Stimulated activated CD4-positive, alpha-beta T cell treated with anti-CD3 and anti-CD28 coated beads, Interleukin-4, amount 100 ng/mL, for 1 hour (primary cell): ENCODE results near the gene KLHL13.
"Not testable (repeated sequence)": the region's sequence is repeated elsewhere in the genome, so short reads cannot be mapped to it uniquely, and the experiment has no call there.

Experiments
- DNase-seq: peaks from one replicate; pipeline ENCODE4 v3.0.0-alpha.2; 2020

KLHL13 gene

DNA sequence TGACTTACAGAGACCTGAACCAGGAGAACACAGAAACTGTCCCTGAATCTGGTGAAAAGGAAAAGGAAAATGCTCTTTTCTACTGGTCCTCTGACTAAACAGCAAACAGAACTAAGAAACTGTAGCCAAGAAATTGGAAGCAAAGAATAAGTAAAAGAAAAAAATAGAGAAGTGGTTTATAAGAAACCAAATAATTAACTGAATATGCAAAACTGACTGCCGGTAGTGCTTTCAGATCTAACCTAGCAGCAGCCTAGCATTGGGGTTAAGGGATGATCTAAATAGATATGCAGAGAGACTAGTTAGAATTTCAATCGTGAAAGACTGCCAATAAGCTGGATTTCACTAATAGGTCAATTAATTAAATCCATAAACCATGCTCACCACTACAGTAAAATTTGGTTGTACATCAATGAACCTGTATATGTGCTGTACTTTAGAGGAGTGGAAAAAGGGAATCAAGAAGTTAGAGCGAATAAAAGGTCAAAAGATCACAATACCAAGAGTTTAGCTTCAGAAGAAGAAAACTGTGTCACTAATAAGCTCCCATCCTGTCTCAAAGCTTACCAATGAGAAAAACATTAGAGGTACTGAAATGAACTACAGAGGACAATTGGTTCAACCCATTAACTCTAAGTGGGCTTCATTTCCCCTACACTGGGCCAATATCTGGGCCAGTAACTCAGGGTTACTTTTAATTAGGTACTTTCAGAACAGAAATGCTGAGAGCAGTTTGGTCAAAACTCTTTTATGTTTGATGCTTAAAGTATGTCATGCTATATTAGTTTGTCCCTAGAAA, 53.6 kb downstream of the KLHL13 start:
- no peak for DNase-seq

DNA sequence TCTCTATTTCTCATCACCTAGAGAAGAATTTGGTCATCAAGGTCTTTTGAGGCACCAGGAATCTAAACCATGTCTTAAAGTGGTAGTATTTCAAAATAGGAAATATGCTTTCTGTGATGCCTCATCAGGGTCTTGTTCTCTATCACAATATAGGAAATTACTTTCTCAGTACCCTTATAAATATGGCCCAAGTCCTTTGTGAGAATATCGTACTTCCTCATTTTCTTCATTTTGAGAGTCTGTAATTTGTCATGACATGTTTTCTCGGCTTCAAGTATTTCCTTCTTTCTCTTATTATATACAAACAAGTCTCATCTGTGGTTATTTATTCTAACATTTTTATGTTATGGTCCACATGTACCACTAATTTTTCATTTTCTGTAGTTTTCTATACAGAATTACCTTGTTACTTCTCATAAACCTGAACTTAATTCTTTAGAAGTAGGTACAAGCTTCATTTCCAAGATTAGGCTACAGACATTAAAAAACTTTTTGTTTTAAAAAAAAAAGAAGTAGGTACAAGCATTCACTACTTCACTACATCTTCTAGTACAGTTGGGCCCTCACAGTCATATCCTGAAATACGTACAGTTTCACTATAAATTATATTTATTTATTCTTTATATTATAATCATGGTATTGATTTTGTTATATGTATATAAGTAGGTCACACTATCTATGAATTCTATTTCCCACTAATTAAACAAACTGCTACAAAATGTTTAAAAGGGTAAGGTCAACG, 54.4 kb downstream of the KLHL13 start:
- no peak for DNase-seq

DNA sequence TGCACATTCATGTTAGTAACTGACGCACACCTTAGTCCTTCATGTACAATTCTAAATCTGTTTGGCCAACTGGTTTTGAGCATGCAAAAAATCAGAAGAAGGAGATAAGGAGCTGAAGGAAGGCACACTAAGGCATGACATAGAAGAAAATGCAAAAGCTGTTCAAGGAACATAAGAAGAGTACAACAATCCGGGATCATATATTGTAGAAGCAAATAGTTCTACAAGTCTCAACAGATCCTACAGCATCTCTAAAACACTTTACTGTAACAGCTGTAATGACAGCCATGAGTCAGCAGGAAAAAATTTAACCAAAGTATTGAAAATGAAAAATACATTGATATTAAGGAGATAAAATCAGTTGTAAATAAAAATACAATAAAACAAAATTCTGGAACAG, 57.7 kb downstream of the KLHL13 start:
- no peak for DNase-seq

DNA sequence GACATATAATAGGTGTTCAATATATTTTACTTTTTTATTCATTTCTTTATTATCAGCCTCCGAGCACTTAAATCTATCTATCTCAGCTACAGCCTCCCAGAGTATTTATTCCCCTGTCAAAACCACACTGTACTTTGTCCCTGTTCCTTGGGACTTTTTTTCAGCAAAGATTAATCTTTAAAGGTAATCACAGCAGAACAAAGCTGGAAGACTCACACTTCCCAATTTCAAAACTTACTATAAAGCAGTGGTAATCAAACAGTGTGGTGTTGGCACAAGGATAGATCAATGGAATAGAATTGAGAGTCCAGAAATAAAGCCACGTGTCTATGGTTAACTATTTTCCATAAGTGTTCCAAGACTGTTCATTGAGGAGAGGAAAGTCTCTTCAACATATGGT, 59.7 kb downstream of the KLHL13 start:
- DNase-seq = no peak

DNA sequence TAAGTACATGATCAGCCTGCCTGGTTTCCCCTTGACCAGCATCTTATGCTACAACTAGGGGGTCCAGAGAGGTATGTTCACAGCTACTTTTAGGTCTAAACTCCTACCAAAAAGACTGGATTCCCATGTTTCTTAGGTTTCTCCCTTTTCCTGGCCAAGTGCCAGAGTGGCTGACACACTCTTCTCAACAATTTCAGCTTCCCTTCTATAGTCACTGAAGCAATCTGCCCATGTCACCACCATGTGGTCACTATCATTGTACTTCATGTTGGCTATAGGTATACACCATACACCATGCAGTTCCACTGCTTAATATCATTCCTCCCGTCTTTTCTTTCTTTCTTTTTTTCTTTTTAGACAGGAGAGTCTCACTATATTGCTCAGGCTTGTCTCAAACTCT, 66.9 kb downstream of the KLHL13 start:
- no peak for DNase-seq

DNA sequence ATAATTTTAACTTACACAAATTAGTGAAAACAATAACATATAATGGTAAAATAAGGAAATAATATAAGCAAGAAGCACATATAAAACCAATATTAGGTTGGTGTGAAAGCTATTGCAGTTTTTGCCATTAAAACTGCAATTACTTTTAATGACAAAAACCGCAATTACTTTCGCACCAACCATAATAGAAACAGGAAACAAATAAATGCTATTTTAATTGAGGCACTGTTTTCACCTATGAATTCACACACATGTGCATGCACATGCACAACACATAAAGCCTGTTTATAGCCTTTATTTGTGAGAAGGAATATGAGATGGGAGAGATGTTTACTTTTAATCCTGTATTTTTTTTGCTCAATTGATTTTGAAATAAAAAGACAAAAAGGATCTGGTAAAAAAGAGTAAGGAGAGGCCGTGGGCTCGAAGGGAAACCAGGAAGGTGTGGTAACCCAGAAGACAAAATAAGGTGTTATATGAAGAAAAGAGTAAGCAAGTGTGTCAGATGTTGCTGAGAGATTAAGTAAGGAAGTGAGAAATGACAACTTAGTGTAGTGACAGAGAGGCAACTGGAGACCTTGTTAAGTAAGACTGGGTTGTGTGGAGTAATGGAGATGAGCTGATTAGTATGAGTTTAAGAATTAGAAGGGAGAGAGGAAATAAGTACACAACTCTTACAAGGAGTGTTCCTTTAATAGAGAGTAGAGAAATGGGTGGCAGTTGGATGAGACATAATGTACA, 69.0 kb downstream of the KLHL13 start:
- DNase-seq = no peak

DNA sequence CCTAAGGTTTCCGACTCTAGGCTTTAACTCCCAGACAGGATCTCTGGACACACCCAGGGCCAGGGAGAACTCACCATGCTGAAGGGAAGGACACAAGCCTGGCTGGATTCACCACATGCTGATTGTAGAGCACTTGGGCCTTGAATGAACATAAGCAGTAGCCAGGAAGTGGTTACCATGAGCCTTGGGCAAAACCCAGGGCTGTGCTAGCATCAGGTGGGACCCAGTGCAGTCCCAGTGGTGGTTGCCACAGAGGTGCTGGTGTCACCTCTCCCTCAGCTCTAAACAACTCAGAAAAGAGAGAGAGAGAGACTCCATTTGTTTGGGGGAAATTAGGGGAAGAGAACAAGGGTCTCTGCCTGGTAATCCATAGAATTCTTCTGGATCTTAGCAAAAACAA, 77.0 kb downstream of the KLHL13 start:
- DNase-seq = no peak

DNA sequence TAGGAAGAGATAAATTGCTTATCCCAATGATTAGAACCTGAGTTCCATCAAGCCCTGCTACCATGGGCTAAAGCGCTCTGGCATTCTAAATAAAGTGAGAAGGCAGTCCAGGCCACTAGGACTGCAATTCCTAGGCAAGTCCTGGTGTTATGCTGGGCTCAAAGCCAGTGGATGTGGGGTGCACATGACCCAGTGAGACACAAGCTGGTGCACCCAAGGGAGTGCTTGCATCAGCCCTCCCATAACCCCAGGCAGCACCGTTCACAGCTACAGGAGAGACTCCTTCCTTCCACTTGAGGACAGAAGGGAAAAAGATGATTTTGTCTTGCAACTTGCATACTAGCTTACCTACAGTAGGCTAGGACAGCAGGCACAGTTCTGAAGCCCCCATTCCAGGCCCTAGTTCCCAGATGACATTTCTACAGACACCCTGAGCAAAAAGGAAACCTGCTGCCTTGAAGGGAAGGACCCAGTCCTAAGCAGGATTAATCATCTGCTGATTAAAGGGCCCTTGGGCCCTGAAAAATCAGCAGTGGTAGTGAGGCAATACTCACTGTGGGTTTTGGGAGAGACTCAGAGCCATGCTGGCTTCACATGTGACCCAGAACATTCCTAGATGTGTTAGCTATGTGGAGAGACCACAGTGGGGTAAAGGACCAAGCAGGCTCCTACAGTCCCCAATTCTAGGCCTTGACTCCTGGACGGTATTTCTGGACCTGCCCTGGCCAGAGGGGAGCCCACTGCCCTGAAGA, 77.8 kb downstream of the KLHL13 start:
- no peak for DNase-seq

DNA sequence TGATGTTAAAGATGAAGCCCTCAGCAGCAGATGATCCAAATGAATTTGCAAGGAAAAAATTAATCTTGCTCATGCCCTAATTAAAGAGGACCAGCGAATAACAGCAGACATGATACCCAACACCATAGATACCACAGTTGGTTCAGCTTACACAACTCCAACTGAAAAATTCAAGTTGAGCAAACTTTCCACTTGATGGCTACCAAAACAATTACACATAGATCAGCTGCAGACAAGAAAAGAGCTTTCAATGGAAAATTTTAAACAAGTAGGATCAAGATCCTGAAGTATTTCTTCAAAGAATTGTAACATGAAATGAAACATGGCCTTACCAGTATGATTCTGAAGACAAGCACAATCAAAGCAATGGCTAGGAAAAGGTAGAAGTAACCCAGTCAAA, 90.0 kb downstream of the KLHL13 start:
- no peak for DNase-seq

DNA sequence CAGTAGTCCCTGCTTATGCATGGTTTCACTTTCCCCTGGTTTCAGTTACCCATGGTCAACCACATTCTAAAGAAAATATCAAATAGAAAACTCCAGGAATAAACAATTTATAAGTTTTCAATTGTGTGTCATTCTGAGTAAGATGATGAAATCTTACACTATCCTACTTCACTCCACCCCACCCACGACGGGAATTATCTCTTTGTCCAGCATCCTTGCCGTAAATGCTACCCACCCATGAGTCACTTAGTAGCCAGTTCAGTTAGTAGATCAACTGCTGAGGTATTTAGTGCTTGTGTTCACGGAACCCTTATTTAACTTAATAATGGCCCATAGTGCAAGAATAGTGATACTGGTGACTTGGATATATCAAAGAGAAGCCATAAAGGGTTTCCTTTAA, 91.4 kb downstream of the KLHL13 start:
- DNase-seq = no peak

DNA sequence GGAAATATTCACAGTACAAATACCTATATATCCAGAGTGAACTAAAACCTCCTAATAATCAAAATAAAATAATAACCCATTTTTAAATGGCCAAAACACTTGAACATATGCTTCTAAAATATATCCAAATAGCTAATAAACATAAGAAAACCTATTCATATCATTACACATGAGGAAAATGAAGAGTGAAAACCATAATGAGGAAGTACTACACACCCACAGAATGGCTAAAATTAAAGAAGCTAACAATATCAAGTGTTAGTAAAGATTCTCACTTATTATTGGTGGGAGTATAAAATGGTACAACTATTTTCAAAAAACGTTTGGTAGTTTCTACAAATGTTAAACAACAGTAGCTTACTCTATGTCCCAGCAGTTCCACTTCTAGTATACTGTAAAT, 92.1 kb downstream of the KLHL13 start:
- no peak for DNase-seq

DNA sequence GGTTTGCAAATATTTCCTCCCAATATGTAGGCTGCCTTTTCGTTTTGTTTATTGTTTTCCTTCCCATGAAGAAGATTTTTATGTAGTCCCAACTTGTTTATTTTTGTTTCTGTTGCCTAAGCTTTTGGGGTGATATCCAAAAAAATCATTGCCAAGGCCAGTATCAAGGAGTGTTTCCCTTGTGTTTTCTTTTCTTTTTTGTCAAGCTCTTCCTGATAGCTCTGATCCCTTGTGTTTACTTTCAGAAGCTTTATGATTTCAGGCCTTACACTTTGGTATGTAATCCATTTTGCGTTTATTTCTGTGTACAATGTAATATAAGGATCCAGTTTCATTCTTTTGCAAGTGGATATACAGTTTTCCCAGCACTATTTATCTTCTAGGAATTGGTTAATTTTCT, 93.9 kb downstream of the KLHL13 start:
- DNase-seq = no peak

DNA sequence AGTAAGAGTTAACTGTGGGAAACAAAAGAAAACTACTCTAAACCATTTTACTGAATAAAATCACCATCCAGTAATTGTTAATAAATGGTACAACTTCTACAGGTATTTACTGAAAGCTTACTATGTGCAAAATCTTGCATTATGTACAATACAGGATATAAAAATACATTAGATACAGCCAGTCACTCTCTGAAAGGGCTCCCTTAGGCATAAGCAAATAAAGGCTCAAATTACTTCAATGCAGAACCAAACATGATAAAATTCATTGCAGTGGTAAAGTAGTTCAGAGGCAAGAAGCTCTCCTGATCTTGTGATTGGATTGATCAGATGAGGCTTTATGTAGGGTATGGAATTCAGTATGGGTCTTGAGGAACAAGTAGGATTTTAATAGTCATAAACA, 100.2 kb downstream of the KLHL13 start:
- no peak for DNase-seq

DNA sequence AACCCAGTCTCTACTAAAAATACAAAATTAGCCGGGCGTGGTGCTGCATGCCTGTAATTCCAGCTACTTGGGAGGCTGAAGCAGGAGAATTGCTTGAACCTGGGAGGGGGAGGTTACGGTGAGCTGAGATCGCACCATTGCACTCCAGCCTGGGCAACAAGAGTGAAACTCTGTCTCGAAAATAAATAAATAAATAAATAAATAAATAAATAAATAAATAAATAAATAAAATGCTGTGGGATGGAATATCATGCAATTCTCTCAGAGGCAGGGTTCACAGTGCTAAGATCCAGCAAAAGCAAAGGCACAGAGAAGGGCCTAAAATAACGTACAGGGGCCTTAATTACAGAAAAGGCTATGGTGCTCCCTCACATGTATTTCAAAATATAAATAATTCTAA, 114.2 kb downstream of the KLHL13 start:
- not testable (repeated sequence) for DNase-seq

DNA sequence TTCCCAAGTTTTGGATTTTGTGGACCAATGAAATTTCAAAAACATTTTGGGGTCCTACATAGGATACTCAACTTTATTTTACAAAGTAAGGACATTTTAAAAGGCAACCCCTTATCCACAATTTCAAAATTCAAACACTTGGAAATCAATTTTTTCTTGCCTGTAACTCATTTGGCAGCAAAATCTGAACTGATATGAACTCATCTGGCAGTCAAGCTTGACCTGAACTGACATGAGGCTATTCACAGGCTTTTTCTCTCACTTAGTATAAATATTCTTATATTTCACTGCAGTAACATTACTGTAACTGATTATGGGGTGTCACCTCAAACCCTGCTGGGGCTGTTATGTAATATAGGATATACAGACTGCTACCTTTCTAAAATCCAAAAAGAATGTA, 116.1 kb downstream of the KLHL13 start:
- no peak for DNase-seq

DNA sequence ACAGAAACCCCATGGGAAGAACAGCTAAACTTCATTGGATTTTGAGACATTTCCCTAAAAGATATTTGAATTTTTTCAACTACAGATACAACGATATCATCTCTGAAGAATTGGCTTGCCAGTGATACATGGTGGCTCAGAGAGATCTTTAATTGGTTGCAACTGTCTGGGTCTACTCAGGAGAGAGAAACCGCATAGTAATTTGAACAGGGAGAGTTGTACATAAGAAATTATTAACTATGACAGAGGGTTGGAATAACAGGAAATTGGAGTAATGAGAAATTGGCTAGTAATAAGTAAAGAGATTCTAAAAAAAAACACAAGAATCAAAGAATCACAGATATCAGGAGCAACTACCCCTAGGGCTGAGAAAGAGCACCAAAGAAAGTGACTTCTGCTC, 118.4 kb downstream of the KLHL13 start:
- DNase-seq = no peak

DNA sequence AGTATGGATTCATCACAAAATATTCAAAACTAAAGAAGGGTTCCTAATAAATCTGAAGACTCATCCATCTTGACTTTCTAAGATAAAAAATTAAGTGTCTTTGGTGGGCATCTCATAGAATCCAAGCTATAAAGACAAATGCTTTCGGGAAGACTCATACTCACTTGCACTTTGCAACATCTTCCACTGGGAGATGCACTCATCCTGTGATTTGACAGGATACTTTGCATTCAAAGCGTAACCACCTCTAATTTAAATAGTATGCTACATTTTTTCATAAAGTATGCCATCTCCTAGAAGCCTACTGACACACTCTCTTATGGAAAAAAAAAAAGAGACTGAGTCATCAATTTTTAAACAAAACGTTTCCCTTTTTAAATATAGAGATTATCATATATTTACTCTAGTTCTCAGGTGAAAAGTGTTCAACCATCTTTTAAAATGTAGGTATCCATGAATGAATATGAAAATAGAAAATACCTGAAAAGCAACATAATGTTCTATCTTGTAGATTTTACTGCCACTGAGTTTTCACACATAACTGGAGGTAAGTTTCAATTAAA, 119.6 kb downstream of the KLHL13 start:
- no peak for DNase-seq

DNA sequence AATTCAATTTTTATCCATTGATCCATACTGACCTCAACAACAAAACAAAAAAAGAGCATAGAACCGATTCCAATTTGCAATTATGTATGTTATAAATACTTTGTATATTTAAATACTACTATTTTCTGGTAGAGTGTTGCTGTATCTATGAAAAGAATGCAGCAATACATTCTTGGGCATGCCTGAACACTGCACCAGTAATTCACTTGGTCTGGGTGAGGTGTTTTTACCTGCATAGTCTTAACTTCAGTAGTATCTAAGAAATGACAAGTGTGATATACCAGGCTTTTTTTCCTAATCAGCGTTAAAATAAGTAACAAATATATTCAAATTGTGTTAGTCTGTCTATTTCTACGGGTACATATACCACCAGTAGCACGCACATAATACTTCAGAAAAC, 120.2 kb downstream of the KLHL13 start:
- no peak for DNase-seq

DNA sequence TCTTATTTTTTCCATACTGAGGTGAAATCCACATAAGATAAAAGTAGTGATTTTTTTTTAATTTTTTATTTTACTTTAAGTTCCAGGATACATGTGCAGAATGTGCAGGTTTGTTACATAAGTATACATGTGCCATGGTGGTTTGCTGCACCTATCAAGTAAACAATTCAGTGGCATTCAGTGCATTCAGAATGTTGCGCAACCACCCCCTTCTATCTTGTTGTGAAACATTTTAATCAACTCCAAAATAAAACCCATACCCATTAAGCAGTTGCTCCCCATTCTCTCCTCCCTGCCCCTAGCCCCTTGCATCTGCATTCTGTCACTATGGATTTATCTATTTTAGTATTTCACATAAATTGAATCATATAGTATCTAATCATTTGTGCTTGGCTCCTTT, 121.2 kb downstream of the KLHL13 start:
- no peak for DNase-seq

DNA sequence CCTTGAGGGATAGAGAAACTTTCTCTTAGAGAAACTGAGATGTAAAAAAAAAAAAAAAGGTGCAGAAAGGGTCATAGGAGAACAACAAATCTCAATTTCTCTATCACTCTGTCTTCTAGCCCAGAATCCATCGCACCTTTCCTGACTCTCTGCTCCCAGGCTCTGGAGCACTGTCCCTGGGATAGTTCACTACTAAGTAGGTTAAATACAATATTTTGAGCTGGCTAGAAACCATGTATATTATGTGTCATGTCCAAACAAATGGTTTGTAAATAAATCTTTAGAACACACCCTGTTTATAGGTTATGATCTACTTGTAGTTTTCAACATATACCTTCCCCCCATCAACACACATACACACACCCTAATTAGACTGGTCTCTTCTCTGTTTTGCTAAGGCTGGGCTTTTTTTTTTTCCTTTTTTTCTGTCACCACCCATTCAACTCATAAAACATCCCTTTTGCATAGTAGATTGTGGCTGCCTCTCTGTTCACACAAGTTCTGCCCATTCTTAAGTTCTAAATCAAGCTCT, 124.4 kb downstream of the KLHL13 start:
- no peak for DNase-seq

DNA sequence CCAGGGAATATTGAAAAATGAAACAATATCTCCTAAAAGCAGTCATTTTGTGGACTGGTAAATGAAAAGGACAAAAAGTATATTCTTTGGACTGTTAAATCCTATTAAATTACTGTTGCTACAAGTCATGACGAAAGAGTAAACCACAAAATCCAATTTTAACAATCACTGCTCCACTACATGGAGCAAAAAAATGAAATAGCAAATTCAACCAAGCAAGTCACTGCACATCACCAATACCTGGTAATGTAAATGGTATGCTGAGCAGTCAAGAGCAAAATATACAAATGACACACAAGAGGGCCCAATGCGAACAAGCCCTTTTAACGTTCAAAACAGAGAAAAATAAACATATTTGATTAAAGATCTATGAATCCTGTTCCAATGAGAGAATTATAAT, 126.2 kb downstream of the KLHL13 start:
- DNase-seq = no peak

DNA sequence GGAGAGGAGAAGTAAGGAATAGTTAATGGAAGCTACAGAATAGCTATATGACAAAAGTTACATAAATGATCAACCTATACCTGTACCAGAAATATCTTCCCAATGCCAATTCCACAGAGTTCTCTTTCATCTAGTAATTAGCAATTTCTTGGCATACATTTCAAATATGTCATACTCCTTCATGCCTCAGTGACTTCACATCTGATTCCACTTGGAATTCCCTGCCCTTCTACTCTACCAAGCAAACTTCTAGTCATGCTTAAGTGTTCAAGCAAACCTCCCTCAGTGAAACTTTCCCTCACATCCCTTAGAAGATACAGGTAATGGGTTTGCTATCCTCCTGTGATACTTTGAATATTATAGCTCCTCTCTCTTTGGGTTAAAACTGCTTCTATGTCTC, 127.1 kb downstream of the KLHL13 start:
- DNase-seq = no peak

DNA sequence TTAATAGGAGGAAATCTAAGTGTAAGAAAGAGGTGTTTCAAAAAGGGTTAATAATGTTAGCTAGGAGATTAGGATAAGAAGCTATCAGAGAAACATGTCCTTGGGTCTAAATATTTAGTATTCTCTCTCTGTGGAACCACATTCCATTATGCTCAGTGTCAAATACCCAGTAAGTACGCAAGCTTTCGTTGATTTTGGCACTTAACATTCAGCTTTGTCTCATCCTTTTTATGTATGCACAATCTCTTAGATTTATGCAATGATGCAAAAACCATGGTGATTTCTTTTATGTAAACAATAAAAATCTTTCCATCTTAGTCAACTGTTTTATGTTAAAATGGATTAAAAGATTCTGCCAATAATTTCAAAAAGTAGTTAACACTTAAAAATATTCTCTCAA, 129.2 kb downstream of the KLHL13 start:
- no peak for DNase-seq
